ENCODE measurements around the gene SLC35F4. TPM values are rescaled to one million over a fixed set of nuclear protein-coding genes. Genes with fewer than 3 reads are reported as not detected.
A peak's percentile ranks its signal among the peaks of the same experiment; 100 is the strongest.

Gene SLC35F4
- total and polyA plus RNA-seq, 4 donors: 2.4 to 15.6 (median 12.6) TPM

DNA sequence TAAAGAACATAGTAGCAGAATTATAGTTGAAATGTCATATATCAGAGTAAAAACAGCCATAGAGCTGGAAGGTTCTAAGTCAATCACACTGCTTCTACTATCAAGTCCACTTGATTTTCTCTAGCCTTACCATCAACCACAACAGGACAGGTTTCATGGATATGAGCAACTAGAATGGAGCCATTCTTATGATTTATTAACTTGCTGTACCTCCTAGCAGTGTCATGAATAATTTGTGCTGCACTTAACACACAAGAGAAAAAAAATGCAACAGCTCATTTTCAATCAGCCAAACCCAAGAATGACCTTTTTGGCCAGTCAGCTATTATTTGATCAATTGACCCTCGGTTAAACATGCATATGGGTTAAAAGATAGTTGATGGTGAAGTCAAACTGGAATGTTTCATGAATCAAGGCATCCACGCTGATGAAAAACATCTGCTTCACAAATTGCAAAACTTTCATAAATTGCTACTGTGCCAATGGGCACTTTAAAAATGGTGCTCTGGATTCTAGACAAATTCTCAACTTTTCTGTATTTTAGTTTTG lies 316.8 kb downstream of the SLC35F4 start:
- H3K4me3 ChIP-seq (ENCODE audit: low read depth, low read length): no peak overlapping the region
- H3K36me3 ChIP-seq (ENCODE audit: control insufficient read depth, insufficient read depth, low read length): no peaks in the 10 kb centered on the region
- no peak overlapping the region for H3K27ac ChIP-seq (ENCODE audit: low read depth, low read length)
- 100% methylated on average over 1 of the region's 2 CpGs for WGBS (ENCODE audit: insufficient coverage)
- DNase-seq (ENCODE audit: low read depth in 4 of 6, low spot score in 6 of 6): no peak
- H3K4me1 ChIP-seq (ENCODE audit: control insufficient read depth, insufficient read depth, low read length): no peaks in the 10 kb centered on the region
- H3K9me3 ChIP-seq (ENCODE audit: control insufficient read depth, insufficient read depth, low read length): no peaks in the 10 kb centered on the region
- H3K27me3 ChIP-seq (ENCODE audit: control insufficient read depth, insufficient read depth, low read length): no peaks in the 10 kb centered on the region

- Histone ChIP-seq H3K9me3 (ENCODE audit: control insufficient read depth, insufficient read depth, low read length) (no peaks in the 10 kb centered on the region), H3K27me3 (ENCODE audit: control insufficient read depth, insufficient read depth, low read length) (no peaks in the 10 kb centered on the region), H3K4me1 (ENCODE audit: control insufficient read depth, insufficient read depth, low read length) (no peaks in the 10 kb centered on the region), H3K27ac (ENCODE audit: low read depth, low read length) (no peak overlapping the region), H3K4me3 (ENCODE audit: low read depth, low read length) (no peak overlapping the region), H3K36me3 (ENCODE audit: control insufficient read depth, insufficient read depth, low read length) (no peaks in the 10 kb centered on the region)
- 60% methylated on average over 1 of the region's 2 CpGs for WGBS (ENCODE audit: insufficient coverage)
- DNase-seq (ENCODE audit: low read depth in 4 of 6, low spot score in 6 of 6): no peak
Observed at GRCh38 chr14:57547131-57547530, 318.8 kb downstream of the SLC35F4 start.

- peak in 3 of 6 donors; percentile 22 to 75 (median 42) for DNase-seq (ENCODE audit: low read depth in 4 of 6, low spot score in 6 of 6)
- Histone ChIP-seq H3K4me1 (ENCODE audit: control insufficient read depth, insufficient read depth, low read length) (no peaks in the 10 kb centered on the region), H3K4me3 (ENCODE audit: low read depth, low read length) (no peak overlapping the region)
Observed at GRCh38 chr14:57533214-57533613, 332.7 kb downstream of the SLC35F4 start.

DNA sequence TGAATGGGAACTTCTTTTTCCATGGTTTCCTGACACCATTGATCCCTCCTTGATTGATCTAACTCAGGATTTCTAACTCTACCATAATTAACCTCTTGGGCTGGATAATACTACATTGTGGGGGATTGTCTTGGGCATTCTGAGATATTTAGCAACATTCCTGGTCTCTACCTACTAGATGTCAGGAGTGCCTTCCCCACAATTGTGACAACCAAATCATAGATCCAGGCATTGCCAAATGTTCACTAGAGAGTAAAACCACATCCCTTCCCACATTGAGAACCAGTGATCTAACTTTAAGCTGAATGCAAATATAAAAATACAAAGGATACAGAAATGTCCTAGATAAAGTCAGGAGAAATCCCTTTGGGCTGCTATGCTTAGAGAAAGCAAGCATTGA lies 335.3 kb downstream of the SLC35F4 start:
- Histone ChIP-seq H3K27me3 (ENCODE audit: control insufficient read depth, insufficient read depth, low read length) (no peaks in the 10 kb centered on the region), H3K36me3 (ENCODE audit: control insufficient read depth, insufficient read depth, low read length) (no peaks in the 10 kb centered on the region), H3K4me1 (ENCODE audit: control insufficient read depth, insufficient read depth, low read length) (no peaks in the 10 kb centered on the region), H3K9me3 (ENCODE audit: control insufficient read depth, insufficient read depth, low read length) (peaks cover 2% of the 10 kb centered on the region), H3K4me3 (ENCODE audit: low read depth, low read length) (no peak overlapping the region), H3K27ac (ENCODE audit: low read depth, low read length) (no peak overlapping the region)
- no peak for DNase-seq (ENCODE audit: low read depth in 4 of 6, low spot score in 6 of 6)

More at GRCh38 chr14:57533214-57533613, 332.7 kb downstream of the SLC35F4 start:
- Histone ChIP-seq H3K36me3 (ENCODE audit: control insufficient read depth, insufficient read depth, low read length) (no peaks in the 10 kb centered on the region), H3K27me3 (ENCODE audit: control insufficient read depth, insufficient read depth, low read length) (no peaks in the 10 kb centered on the region), H3K27ac (ENCODE audit: low read depth, low read length) (no peak overlapping the region), H3K9me3 (ENCODE audit: control insufficient read depth, insufficient read depth, low read length) (no peaks in the 10 kb centered on the region)
- WGBS (ENCODE audit: insufficient coverage): 67% methylated on average over 1 of the region's 1 CpG

DNA sequence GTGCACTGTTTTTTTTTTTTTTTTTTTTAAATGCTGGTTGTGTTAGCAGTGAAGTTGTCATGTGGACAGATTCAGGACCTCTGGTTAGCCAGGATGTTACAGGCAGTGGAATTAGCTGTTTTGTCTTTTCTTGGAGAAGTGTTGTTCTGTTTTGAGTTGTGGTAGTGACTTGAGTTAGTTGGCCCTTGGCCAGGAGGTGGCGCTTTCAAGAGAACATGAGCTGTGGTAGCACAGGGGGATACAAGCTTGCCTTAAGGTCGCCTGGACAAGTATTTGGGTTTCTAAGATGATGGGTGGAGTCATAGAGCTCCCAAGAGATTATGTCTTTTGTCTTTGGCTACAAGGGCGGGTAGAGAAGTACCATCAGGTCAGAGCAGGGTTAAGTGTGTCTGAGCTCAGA lies 338.9 kb downstream of the SLC35F4 start:
- WGBS (ENCODE audit: insufficient coverage): 66% methylated on average over 3 of the region's 3 CpGs
- Histone ChIP-seq H3K4me3 (ENCODE audit: low read depth, low read length) (no peak overlapping the region), H3K4me1 (ENCODE audit: control insufficient read depth, insufficient read depth, low read length) (no peaks in the 10 kb centered on the region), H3K9me3 (ENCODE audit: control insufficient read depth, insufficient read depth, low read length) (peaks cover 2% of the 10 kb centered on the region), H3K27me3 (ENCODE audit: control insufficient read depth, insufficient read depth, low read length) (no peaks in the 10 kb centered on the region), H3K27ac (ENCODE audit: low read depth, low read length) (no peak overlapping the region), H3K36me3 (ENCODE audit: control insufficient read depth, insufficient read depth, low read length) (no peaks in the 10 kb centered on the region)
- no peak for DNase-seq (ENCODE audit: low read depth in 4 of 6, low spot score in 6 of 6)

DNA sequence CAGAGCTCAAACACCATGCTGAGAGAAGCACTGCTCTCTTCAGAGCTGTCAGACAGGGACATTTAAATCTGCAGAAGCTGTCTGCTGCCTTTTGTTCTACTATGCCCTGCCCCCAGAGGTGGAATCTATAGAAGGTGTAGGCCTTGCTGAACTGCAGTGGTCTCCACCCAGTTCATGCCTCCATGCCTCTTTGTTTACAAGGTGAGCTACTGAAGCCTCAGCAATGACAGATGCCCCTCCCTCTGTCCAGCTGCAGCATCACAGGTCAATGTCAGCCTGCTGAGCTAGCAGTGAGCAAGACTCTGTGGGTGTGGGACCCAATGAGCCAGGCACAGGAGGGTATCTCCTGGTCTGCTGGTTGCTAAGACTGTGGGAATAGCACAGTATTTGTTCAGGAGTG lies 346.8 kb downstream of the SLC35F4 start:
- H3K27ac ChIP-seq (ENCODE audit: low read depth, low read length): no peak overlapping the region
- no peak for DNase-seq (ENCODE audit: low read depth in 4 of 6, low spot score in 6 of 6)
- no peaks in the 10 kb centered on the region for H3K4me1 ChIP-seq (ENCODE audit: control insufficient read depth, insufficient read depth, low read length)
- peaks cover 1% of the 10 kb centered on the region for H3K9me3 ChIP-seq (ENCODE audit: control insufficient read depth, insufficient read depth, low read length)
- no peak overlapping the region for H3K4me3 ChIP-seq (ENCODE audit: low read depth, low read length)
- H3K36me3 ChIP-seq (ENCODE audit: control insufficient read depth, insufficient read depth, low read length): no peaks in the 10 kb centered on the region
- no peaks in the 10 kb centered on the region for H3K27me3 ChIP-seq (ENCODE audit: control insufficient read depth, insufficient read depth, low read length)

All from spinal cord (tissue), 10 donors.